Activated CD8-positive, alpha-beta memory T cell treated with anti-CD3 and anti-CD28 coated beads for 1 hour (primary cell): ENCODE data around the gene SLC25A26.
"Not testable (repeated sequence)": the region's sequence is repeated elsewhere in the genome, so short reads cannot be mapped to it uniquely, and the experiment has no call there.

Experiments used
- DNase-seq, 2 donors: peaks; one replicate each; pipeline ENCODE4 v3.0.0-alpha.2; 2020; ENCODE audit warnings: low read depth in 1 of 2; ENCODE audit errors: extremely low read depth in 1 of 2

The SLC25A26 gene

GRCh38 chr3:66267906-66268305 lies 47.1 kb downstream of the SLC25A26 start:
- no peak for DNase-seq

- DNase-seq, result no peak
Measured at GRCh38 chr3:66268864-66269263, 48.1 kb downstream of the SLC25A26 start.

GRCh38 chr3:66269411-66269810 lies 48.6 kb downstream of the SLC25A26 start:
- no peak for DNase-seq

- DNase-seq, result no peak
Measured at GRCh38 chr3:66270288-66270687, 49.5 kb downstream of the SLC25A26 start.

GRCh38 chr3:66270701-66271100 lies 49.9 kb downstream of the SLC25A26 start:
- DNase-seq, result no peak

GRCh38 chr3:66271231-66271630 lies 50.4 kb downstream of the SLC25A26 start:
- DNase-seq, result no peak

- no peak for DNase-seq
Measured at GRCh38 chr3:66272016-66272415, 51.2 kb downstream of the SLC25A26 start.

- DNase-seq, result not testable (repeated sequence)
Measured at GRCh38 chr3:66274837-66275236, 54.0 kb downstream of the SLC25A26 start.

GRCh38 chr3:66276705-66277274 lies 56.0 kb downstream of the SLC25A26 start:
- peak; percentile 21 to 24 for DNase-seq

- DNase-seq, result no peak
Measured at GRCh38 chr3:66279168-66279567, 58.4 kb downstream of the SLC25A26 start.

- DNase-seq, result no peak
Measured at GRCh38 chr3:66280304-66280703, 59.5 kb downstream of the SLC25A26 start.

- DNase-seq, result not testable (repeated sequence)
Measured at GRCh38 chr3:66291922-66292321, 71.1 kb downstream of the SLC25A26 start.

- no peak for DNase-seq
Measured at GRCh38 chr3:66297260-66297873, 76.6 kb downstream of the SLC25A26 start.

GRCh38 chr3:66297900-66298299 lies 77.1 kb downstream of the SLC25A26 start:
- DNase-seq, result no peak

GRCh38 chr3:66298591-66298990 lies 77.8 kb downstream of the SLC25A26 start:
- no peak for DNase-seq

GRCh38 chr3:66299085-66299484 lies 78.3 kb downstream of the SLC25A26 start:
- DNase-seq, result not testable (repeated sequence)

- DNase-seq, result no peak
Measured at GRCh38 chr3:66299891-66300290, 79.1 kb downstream of the SLC25A26 start.

GRCh38 chr3:66302288-66302687 lies 81.5 kb downstream of the SLC25A26 start:
- no peak for DNase-seq

- no peak for DNase-seq
Measured at GRCh38 chr3:66303491-66303901, 82.7 kb downstream of the SLC25A26 start.

GRCh38 chr3:66304293-66304692 lies 83.5 kb downstream of the SLC25A26 start:
- no peak for DNase-seq

- not testable (repeated sequence) for DNase-seq
Measured at GRCh38 chr3:66306086-66306485, 85.3 kb downstream of the SLC25A26 start.

GRCh38 chr3:66306991-66307390 lies 86.2 kb downstream of the SLC25A26 start:
- DNase-seq, result not testable (repeated sequence)

- no peak for DNase-seq
Measured at GRCh38 chr3:66312039-66312438, 91.2 kb downstream of the SLC25A26 start.
